ENCODE results near the gene BLOC1S1.

The BLOC1S1 gene

DNA sequence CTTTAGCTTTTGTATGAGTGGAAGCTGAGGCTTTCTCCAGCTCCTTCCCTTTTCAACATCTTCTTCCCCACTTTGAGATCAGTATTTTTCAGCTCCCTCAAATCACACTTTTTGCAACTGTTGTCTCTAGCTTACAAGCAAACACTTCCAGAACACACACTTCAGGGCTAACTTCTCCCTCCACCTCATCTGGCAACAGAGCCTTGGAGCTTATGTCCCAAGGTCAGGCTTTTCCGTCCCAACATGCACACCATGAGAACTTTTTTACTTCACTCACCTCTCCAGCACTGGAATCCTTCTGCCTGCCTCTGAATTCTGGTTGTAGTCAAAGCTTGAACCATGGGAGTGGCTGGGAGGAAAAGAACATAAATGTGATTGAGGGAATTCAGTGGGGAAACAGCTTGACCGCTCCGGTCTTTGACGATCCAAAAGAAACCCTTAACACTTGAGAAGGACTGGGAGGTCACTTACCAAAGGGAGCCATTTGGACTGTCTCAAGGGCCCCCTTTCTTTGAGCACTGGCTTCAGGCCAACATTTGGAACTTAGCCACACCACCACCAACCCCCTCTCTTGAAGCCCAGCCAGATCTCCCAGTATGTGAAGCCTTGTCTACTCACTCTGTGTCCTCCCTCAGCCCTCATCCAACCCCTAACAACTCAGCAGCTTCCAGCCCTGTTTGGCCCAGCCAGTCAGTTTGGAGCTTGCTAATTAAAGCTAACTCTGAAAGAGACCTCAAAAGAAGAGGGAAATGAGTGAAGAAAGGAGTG lies 3.9 kb upstream of the BLOC1S1 start:
- no peak for DNase-seq (ENCODE audit: low spot score)

DNA sequence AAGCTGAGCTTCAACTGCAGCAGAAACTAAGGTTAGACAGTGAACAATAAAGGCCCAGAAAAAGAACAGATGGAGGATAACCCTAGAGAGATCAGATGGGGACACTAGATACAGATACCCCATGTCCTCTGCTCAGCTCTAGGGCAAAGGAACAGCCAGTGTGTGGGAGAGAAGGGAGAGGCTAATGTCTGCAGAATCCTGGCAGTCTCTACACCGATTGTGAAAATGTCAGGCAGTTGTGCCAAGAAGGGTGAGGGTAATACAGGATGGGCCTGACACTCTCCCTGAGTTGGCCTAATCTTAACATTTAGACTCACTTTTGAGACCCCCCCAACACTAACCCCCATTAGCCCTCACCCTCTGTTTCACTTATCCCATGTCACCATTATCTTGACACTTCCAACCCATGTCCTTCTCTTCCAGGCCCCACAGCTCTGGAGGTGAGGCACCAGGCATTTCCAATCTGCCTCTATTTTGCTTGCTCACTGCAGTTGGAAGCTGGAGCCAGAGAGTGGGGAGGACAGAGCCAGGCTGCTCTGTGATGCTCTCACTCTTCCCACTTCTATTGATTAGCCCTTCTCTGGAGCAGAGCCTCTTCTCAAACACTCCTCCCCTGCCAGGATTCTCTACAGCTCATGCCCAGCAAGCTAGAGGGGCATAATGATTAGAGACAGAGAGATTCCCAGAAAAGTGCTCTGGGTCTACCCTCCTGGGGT lies 3.0 kb upstream of the BLOC1S1 start:
- no peak for DNase-seq (ENCODE audit: low spot score)

DNA sequence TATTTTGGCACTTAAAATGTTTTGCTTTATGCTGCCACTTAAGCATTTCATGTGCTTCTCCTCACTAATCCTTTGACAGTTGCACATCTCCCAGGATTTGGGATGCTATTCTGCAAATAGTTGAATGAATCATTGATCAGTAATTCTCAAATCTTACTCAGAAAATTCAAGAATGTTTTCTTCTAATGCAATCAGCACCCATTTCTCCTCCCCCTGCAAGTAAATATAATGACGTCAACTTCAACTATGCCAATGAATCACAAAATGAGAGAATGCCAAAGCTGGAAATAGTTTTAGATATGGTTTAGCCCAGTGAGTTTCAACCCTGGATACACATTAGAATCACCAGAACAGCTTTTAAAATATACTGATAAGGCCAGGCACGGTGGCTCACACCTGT lies 2.1 kb upstream of the BLOC1S1 start:
- DNase-seq (ENCODE audit: low spot score) = no peak

DNA sequence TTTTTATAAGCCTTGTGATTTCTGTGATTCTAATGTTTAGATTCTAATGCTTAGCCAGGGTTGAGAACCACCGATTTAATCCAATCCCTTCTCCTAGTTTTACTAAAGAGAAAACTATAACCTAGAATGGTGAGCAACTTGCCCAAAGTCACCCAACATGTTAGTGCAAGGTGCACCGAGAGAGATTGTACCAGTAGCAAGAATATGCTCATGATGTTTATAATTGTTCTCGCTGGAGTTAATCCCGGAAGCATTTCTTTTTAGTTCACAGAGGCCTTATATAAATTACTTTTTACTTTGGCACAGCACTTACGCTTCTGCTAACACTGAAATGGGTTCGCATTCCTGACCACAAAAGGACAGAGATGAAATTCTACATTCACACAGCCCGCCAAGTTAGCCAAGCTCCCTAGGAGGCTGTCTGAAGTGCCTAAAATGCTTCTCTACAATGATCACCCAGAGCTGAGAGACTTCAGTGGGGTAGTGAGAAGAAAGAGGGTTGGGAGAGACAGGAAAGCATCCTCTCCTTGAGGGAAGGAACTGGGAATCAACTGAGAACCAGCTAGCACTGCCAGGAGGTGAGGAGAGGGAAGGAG lies 579 bp upstream of the BLOC1S1 start:
- DNase-seq (ENCODE audit: low spot score) = no peak

DNA sequence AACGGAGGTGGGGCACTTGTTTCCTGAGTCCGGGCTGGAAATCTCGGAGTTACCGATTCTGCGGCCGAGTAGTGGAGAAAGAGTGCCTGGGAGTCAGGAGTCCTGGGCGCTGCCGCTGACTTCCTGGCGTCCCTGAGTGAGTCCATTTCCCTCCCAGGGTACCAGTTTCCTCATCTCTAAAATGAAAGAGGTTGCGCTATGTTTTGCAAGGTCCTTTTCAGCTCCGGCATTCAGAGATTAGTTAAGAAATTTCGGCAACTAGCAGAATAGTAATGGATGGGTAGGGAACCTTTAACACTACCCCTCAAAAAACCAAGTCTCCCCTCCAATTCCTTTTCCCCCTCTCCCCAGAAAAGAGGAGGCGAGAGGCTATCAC lies 724 bp downstream of the BLOC1S1 start:
- no peak for DNase-seq (ENCODE audit: low spot score)

GRCh38 chr12:55717011-55718007 lies 1.5 kb downstream of the BLOC1S1 start:
- no peak for DNase-seq (ENCODE audit: low spot score)

- no peak for DNase-seq (ENCODE audit: low spot score)
Measured at GRCh38 chr12:55718015-55718414, 2.2 kb downstream of the BLOC1S1 start.

DNA sequence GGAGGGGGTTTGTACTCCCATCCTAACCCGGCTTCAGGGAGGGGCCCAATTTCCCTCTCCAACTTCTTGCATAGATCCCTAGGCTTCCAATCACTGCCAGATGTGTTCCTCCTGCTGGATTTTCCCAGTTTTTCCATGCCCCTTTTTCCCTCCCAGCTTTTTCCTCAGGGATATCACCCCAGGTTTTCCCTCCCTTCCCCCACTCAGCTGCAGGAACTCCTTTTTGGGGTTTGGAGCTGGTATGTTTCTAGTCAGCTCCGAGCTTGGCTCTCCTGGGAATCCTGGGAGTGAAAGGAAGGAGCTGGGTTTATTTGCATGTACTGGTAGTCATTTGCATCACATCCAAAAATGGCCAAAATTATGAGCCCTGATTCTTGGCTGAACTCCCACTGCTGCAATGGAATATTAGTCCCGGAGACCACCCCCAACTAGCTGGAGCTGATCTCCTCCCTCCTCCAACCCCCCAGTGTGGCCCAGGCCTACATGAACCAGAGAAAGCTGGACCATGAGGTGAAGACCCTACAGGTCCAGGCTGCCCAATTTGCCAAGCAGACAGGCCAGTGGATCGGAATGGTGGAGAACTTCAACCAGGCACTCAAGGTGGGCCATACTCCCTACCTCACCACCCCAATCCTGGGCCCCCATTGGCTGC lies 2.9 kb downstream of the BLOC1S1 start:
- no peak for DNase-seq (ENCODE audit: low spot score)

DNA sequence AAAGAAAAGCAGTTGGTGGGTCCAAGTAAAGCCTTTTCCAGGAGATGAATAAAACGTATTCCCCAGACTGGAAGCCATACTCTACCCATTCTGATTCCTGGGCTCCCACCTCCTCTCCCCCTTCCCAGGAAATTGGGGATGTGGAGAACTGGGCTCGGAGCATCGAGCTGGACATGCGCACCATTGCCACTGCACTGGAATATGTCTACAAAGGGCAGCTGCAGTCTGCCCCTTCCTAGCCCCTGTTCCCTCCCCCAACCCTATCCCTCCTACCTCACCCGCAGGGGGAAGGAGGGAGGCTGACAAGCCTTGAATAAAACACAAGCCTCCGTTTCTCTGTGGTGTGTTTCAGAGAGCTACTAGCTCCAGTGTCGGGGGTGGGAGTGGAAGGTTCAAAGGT lies 3.5 kb downstream of the BLOC1S1 start:
- no peak for DNase-seq (ENCODE audit: low spot score)

GRCh38 chr12:55720071-55720564 lies 4.3 kb downstream of the BLOC1S1 start, which contains the start of gene RDH5:
Gene RDH5 (plus strand): TSS chr12:55720393. CDS start chr12:55721185, 792 bp downstream.
- peak; percentile 87 for DNase-seq (ENCODE audit: low spot score)

GRCh38 chr12:55720894-55721444 lies 5.1 kb downstream of the BLOC1S1 start:
- DNase-seq (ENCODE audit: low spot score) = peak; percentile 71

GRCh38 chr12:55721601-55722213 lies 5.9 kb downstream of the BLOC1S1 start:
- DNase-seq (ENCODE audit: low spot score) = no peak

- no peak for DNase-seq (ENCODE audit: low spot score)
Measured at GRCh38 chr12:55722948-55723347, 7.1 kb downstream of the BLOC1S1 start.

DNA sequence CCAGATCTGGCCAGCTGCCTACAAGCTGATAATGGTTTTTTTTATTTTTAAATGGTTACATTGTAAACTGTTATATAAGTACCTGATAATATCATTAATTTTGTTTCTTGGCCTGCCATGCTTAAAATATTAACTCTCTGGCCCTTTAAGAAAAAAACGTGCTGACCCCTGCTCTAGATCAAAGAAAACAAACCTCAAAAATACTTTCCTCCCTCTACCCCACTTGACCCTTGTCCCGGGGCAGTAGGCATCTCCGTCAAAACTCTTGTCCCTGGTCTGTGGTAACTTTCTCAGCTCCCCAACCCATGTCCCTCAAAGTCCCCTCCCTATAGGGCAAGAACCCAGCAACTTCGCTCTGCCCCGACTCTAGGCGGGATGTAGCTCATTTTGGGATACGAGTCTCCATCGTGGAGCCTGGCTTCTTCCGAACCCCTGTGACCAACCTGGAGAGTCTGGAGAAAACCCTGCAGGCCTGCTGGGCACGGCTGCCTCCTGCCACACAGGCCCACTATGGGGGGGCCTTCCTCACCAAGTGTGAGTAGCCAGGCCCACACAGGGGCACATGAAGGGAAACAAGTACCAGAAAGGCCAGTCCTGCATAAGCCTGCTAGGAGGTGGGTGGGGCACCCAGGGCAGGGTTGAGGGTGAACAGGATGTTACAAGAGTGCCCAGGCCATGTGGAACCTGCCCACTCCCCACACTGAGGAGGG lies 7.8 kb downstream of the BLOC1S1 start:
- no peak for DNase-seq (ENCODE audit: low spot score)

GRCh38 chr12:55724226-55724939 lies 8.5 kb downstream of the BLOC1S1 start:
- peak; percentile 77 for DNase-seq (ENCODE audit: low spot score)

- no peak for DNase-seq (ENCODE audit: low spot score)
Measured at GRCh38 chr12:55724940-55725309, 9.1 kb downstream of the BLOC1S1 start.

GRCh38 chr12:55725556-55725955 lies 9.7 kb downstream of the BLOC1S1 start:
- DNase-seq (ENCODE audit: low spot score) = no peak

DNA sequence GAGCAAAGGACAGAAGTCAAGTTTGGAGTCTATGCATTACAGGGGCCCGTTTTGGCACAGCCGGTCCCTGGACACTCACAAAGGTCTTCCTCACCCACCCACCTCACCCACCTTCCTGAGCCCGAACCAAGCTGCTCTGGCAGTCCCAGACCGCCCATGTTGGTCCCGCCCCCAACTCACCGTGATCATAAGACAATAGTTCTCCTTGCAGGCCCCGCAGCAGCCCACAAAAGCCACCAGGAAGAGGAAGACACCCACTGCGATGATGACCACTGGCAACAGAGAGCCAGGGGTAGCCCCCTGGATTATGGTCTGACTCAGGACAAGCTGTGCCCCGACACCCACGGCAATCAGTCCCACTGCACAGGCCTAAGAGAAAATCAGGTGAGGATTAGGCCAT lies 11.1 kb downstream of the BLOC1S1 start:
- DNase-seq (ENCODE audit: low spot score) = no peak

DNA sequence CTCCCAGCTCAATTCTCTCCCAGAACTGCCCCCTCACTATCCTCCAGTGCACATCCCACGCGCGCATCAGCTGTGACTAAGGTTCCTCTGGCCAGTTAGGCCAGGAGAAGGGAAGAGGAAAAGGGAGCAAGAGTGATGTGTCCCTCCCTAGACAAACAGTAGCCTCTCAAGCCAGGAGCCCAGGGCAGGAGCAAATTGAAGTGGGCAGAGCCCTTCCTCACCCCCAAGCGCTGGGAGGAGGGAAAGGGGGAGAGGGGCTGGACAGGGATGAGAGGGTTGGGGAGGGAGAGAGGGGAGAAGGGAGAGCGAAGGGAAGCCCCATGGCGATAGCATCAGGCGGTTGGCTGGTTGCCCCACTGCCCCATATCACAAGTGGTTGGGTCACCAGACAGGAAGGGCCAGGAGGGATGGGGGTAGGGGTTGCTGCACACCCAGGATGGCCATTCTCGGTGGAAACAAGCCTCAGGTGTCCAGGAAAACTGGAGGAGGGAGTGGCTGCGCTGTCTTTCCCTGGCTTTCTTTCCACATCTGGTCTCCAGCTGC lies 11.9 kb downstream of the BLOC1S1 start:
- no peak for DNase-seq (ENCODE audit: low spot score)

Data from HuH-7 (cell line).